Measurements from ENCODE around the gene GRM8.

GRM8 gene

DNA sequence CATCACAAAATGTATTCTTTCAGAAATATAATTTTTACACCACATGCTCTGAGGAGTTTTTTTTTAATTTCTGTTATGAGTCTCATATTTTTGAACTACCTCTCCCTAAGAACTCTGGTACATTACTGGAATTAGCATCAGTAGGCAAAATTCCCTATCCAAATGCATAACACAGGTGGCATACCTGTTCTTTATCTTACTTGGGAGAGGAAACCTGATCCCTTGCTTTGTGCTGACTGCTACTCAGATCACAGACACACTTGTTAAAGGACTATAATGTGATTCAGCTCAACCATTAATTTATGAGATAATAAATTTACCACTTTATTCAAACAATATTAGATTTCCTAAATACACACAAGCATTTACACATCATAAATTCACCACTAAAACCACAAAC lies 617.2 kb downstream of the GRM8 start:
- Histone ChIP-seq H3K9ac (ENCODE audit: insufficient read length, low read depth) (no peak overlapping the region), H3K36me3 (ENCODE audit: insufficient read depth, insufficient read length, low read length) (no peaks in the 10 kb centered on the region), H3K27me3 (ENCODE audit: insufficient read depth, insufficient read length) (no peaks in the 10 kb centered on the region), H3K4me1 (ENCODE audit: insufficient read depth, insufficient read length) (no peaks in the 10 kb centered on the region), H3K4me3 (ENCODE audit: insufficient read length, low read depth) (no peak overlapping the region), H3K9me3 (ENCODE audit: insufficient read depth, low read length) (no peaks in the 10 kb centered on the region)
- TF ChIP-seq ZNF274 (IDR thresholded peaks at IDR 0.05; ENCODE audit: low read depth, low read length) (no peak), YY1 (IDR thresholded peaks at IDR 0.05; ENCODE audit: insufficient read depth, insufficient read length) (no peak), SUZ12 (IDR thresholded peaks at IDR 0.05; ENCODE audit: extremely low read depth, insufficient read depth, insufficient read length) (no peak)
- DNase-seq (ENCODE audit: low read depth, low spot score): no peak

DNA sequence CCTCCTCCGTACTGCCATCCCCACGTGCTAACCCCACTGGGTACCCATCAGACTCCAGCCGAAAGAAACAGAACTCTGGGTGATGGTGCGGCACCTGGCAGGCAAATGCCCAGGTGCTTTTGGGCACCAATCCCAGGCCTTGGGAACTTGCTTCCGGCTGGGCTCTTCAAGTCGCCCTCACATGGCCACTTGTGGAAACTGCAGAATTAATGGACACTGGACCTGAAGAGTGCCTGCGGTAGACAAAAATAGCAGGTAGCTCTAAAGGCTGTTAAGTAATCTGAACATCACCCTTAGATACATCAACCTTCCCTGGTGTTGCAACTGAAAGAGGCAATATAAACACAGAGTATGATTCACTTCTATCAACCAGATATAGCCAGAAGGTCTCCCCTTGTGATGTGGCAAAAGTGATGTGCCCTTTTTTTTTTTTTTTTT lies 644.4 kb downstream of the GRM8 start:
- Histone ChIP-seq H3K9me3 (ENCODE audit: insufficient read depth, low read length) (peaks cover under 1% of the 10 kb centered on the region; the same call in 1 of the 2 replicates), H3K27me3 (ENCODE audit: insufficient read depth, insufficient read length) (no peaks in the 10 kb centered on the region), H3K4me3 (ENCODE audit: insufficient read length, low read depth) (no peak overlapping the region), H3K4me1 (ENCODE audit: insufficient read depth, insufficient read length) (no peaks in the 10 kb centered on the region), H3K36me3 (ENCODE audit: insufficient read depth, insufficient read length, low read length) (no peaks in the 10 kb centered on the region), H3K9ac (ENCODE audit: insufficient read length, low read depth) (no peak overlapping the region)
- peak; percentile 44 for DNase-seq (ENCODE audit: low read depth, low spot score)
- no peak for TF ChIP-seq ZNF274 (IDR thresholded peaks at IDR 0.05; ENCODE audit: low read depth, low read length)
- TF ChIP-seq YY1 (IDR thresholded peaks at IDR 0.05; ENCODE audit: insufficient read depth, insufficient read length): no peak
- TF ChIP-seq SUZ12 (IDR thresholded peaks at IDR 0.05; ENCODE audit: extremely low read depth, insufficient read depth, insufficient read length): no peak

DNA sequence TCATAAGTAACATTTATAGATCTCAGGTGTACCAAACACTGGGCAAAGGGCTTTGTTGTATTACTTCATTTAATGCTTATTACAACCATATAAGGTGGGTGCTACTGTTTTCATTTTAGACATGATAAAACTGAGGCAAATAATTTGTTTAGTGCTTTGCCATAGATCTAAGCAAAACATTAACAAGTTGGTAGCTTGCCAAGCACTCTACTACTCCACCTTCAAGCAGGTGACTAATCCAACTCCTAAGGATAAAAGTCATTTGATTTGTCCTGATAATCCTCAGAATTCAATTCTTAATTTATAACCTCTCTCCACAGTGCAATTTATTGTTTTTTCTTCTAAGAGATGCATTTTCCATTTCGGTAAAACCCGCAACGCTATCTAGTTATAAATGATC lies 646.4 kb downstream of the GRM8 start:
- TF ChIP-seq SUZ12 (IDR thresholded peaks at IDR 0.05; ENCODE audit: extremely low read depth, insufficient read depth, insufficient read length) (no peak), YY1 (IDR thresholded peaks at IDR 0.05; ENCODE audit: insufficient read depth, insufficient read length) (no peak), ZNF274 (IDR thresholded peaks at IDR 0.05; ENCODE audit: low read depth, low read length) (no peak)
- Histone ChIP-seq H3K36me3 (ENCODE audit: insufficient read depth, insufficient read length, low read length) (no peaks in the 10 kb centered on the region), H3K27me3 (ENCODE audit: insufficient read depth, insufficient read length) (no peaks in the 10 kb centered on the region), H3K4me3 (ENCODE audit: insufficient read length, low read depth) (no peak overlapping the region), H3K9ac (ENCODE audit: insufficient read length, low read depth) (no peak overlapping the region), H3K9me3 (ENCODE audit: insufficient read depth, low read length) (no peaks in the 10 kb centered on the region), H3K4me1 (ENCODE audit: insufficient read depth, insufficient read length) (no peaks in the 10 kb centered on the region)
- no peak for DNase-seq (ENCODE audit: low read depth, low spot score)

DNA sequence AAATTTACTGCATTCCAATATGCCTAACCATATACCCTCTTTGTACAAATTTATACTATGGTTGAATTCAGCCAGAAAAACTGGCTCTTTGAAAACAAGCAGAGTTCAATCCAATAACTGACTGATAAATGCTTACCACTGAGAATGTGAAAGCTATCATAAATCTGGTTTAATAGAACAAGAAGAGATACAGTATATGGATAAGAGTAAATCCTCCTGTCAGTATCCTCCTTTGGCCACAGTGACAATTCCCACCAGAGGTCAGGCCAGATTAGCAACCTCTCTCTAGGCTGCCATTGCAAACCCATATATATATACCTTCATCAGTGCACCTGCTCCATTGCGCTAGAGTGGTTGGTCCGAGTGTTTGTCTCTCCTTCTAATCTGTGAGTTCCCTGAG lies 647.2 kb downstream of the GRM8 start:
- Histone ChIP-seq H3K36me3 (ENCODE audit: insufficient read depth, insufficient read length, low read length) (no peaks in the 10 kb centered on the region), H3K4me1 (ENCODE audit: insufficient read depth, insufficient read length) (no peaks in the 10 kb centered on the region), H3K27me3 (ENCODE audit: insufficient read depth, insufficient read length) (no peaks in the 10 kb centered on the region), H3K9ac (ENCODE audit: insufficient read length, low read depth) (no peak overlapping the region), H3K4me3 (ENCODE audit: insufficient read length, low read depth) (no peak overlapping the region), H3K9me3 (ENCODE audit: insufficient read depth, low read length) (no peaks in the 10 kb centered on the region)
- TF ChIP-seq YY1 (IDR thresholded peaks at IDR 0.05; ENCODE audit: insufficient read depth, insufficient read length): no peak
- TF ChIP-seq SUZ12 (IDR thresholded peaks at IDR 0.05; ENCODE audit: extremely low read depth, insufficient read depth, insufficient read length): no peak
- no peak for TF ChIP-seq ZNF274 (IDR thresholded peaks at IDR 0.05; ENCODE audit: low read depth, low read length)
- no peak for DNase-seq (ENCODE audit: low read depth, low spot score)

DNA sequence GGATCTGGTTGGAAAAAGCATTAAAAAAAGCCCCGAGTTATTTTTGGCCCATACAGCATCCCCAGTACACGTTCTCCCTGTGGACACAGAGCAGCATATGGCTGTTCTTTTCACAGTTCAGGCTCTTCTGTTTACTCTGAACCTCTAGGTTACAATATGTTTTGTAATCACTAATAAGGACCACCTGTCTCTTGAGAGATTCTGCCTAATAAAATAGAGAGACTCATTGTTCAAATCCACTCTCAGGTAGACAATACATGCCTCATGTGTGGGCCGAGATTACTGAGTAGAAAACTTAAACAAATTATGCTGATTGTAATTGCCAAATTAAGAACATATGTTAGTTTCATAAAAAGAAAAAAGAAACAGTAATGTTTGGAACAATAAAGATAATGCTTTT lies 647.7 kb downstream of the GRM8 start:
- no peak for TF ChIP-seq SUZ12 (IDR thresholded peaks at IDR 0.05; ENCODE audit: extremely low read depth, insufficient read depth, insufficient read length)
- DNase-seq (ENCODE audit: low read depth, low spot score): no peak

DNA sequence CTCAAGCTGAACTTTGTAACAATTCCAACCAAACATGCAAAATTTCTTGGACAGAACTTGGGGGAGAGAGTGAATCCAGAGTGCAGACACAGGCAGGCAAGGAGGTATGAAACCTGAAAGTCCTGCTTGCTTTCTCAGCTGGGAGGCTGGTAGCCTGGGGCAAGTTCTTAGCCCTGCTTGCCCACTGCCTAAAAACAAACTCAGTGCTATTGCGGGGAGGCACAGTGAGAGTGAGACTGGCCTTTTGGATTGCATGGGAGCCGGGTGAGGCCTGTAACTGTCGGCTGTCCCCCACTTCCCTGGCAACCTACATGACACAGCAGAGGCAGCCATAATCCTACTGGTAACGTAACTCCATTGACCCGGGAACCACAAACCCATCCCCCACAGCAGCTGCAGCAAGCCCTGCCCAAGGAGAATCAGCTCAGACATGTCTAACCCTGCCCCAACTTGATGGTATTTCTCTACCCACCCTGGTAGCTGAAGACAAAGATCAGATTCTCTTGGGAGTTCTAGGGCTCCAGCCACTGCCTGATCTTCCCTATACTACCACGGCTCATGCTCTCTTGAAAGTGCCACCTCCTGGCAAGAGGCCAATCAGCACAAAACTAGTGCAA lies 663.6 kb downstream of the GRM8 start:
- H3K4me3 ChIP-seq (ENCODE audit: insufficient read length, low read depth): no peak overlapping the region
- H3K4me1 ChIP-seq (ENCODE audit: insufficient read depth, insufficient read length): no peaks in the 10 kb centered on the region
- H3K36me3 ChIP-seq (ENCODE audit: insufficient read depth, insufficient read length, low read length): no peaks in the 10 kb centered on the region
- DNase-seq (ENCODE audit: low read depth, low spot score): no peak
- no peaks in the 10 kb centered on the region for H3K9me3 ChIP-seq (ENCODE audit: insufficient read depth, low read length)
- no peak overlapping the region for H3K9ac ChIP-seq (ENCODE audit: insufficient read length, low read depth)
- H3K27me3 ChIP-seq (ENCODE audit: insufficient read depth, insufficient read length): no peaks in the 10 kb centered on the region
- no peak for TF ChIP-seq YY1 (IDR thresholded peaks at IDR 0.05; ENCODE audit: insufficient read depth, insufficient read length)
- no peak for TF ChIP-seq ZNF274 (IDR thresholded peaks at IDR 0.05; ENCODE audit: low read depth, low read length)
- TF ChIP-seq SUZ12 (IDR thresholded peaks at IDR 0.05; ENCODE audit: extremely low read depth, insufficient read depth, insufficient read length): no peak

More for the DNA sequence above, 647.7 kb downstream of the GRM8 start:
- no peaks in the 10 kb centered on the region for H3K9me3 ChIP-seq (ENCODE audit: insufficient read depth, low read length)
- no peaks in the 10 kb centered on the region for H3K36me3 ChIP-seq (ENCODE audit: insufficient read depth, insufficient read length, low read length)
- H3K4me1 ChIP-seq (ENCODE audit: insufficient read depth, insufficient read length): no peaks in the 10 kb centered on the region
- no peak overlapping the region for H3K4me3 ChIP-seq (ENCODE audit: insufficient read length, low read depth)
- no peak overlapping the region for H3K9ac ChIP-seq (ENCODE audit: insufficient read length, low read depth)
- no peaks in the 10 kb centered on the region for H3K27me3 ChIP-seq (ENCODE audit: insufficient read depth, insufficient read length)

DNA sequence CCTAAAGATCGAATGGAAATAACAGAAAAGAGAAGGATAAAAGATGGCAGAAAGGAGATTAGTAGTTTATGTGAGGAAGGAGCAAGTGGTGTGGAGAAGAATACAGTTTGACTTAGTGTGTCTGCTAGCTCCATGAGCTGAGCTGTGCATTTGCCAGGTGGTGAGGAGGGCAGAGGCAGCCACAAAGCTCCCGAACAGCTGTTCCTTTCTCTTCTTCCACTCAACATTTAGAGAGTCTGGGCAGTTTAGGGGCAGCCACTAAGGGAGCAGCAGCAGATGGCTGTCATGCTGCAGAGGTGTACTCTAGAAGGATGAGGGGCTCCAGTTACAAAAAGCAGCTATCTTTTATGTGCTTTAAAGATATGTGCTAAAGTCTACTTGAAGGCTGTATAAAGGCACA lies 674.4 kb downstream of the GRM8 start:
- H3K4me1 ChIP-seq (ENCODE audit: insufficient read depth, insufficient read length): no peaks in the 10 kb centered on the region
- DNase-seq (ENCODE audit: low read depth, low spot score): no peak
- H3K9me3 ChIP-seq (ENCODE audit: insufficient read depth, low read length): no peaks in the 10 kb centered on the region
- no peak for TF ChIP-seq ZNF274 (IDR thresholded peaks at IDR 0.05; ENCODE audit: low read depth, low read length)
- TF ChIP-seq YY1 (IDR thresholded peaks at IDR 0.05; ENCODE audit: insufficient read depth, insufficient read length): no peak
- TF ChIP-seq SUZ12 (IDR thresholded peaks at IDR 0.05; ENCODE audit: extremely low read depth, insufficient read depth, insufficient read length): no peak
- H3K9ac ChIP-seq (ENCODE audit: insufficient read length, low read depth): no peak overlapping the region
- H3K36me3 ChIP-seq (ENCODE audit: insufficient read depth, insufficient read length, low read length): no peaks in the 10 kb centered on the region
- H3K4me3 ChIP-seq (ENCODE audit: insufficient read length, low read depth): no peak overlapping the region
- H3K27me3 ChIP-seq (ENCODE audit: insufficient read depth, insufficient read length): no peaks in the 10 kb centered on the region
